HG03521 (cell line): ENCODE measurements around the gene TRIM50.
"Not testable (repeated sequence)": the region's sequence is repeated elsewhere in the genome, so short reads cannot be mapped to it uniquely, and the experiment has no call there.

Experiments used
- ATAC-seq: cut with Tn5 transposase; IDR thresholded peaks from one replicate; pipeline ENCODE4 v1.9.1; 2021; ENCODE audit warnings: mild to moderate bottlenecking, moderate library complexity; ENCODE audit not compliant: unreplicated experiment

The TRIM50 gene

DNA sequence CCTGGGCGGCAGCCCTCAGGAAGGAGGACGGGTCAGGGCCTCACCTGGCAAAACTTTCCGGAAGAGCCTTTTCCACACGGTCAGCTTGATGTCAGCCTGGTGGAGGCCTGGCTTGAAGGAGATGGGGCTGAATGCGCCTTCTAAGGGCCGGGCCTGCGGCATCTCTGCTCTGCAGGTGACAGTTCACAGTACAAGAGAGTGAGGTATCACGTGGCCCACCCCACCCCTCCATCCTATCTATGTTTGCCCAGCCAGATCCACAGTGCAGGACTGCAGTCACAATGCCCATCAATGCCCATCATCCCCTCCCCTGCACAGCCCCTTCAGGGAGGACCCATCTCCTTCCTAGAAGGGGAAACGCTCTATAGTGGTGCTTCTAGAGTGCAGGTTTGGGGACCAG is 11.4 kb downstream of the TRIM50 start:
- ATAC-seq, result no peak

DNA sequence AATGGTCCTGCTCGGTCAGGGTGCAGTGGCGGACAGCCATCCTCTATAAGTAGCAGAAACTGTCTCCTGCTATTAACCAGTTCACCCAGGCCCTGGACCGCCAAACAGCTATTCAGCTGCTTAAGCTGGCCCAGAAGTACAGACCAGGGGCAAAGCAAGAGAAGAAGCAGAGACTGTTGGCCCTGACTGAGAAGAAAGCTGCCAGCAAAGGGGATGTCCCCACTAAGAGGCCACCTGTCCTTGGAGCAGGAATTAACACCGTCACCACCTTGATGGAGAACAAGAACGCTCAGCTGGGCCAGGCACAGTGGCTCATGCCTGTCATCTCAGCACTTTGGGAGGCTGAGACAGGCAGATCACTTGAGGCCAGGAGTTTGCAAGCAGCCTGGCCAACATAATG is 13.6 kb downstream of the TRIM50 start:
- no peak for ATAC-seq

DNA sequence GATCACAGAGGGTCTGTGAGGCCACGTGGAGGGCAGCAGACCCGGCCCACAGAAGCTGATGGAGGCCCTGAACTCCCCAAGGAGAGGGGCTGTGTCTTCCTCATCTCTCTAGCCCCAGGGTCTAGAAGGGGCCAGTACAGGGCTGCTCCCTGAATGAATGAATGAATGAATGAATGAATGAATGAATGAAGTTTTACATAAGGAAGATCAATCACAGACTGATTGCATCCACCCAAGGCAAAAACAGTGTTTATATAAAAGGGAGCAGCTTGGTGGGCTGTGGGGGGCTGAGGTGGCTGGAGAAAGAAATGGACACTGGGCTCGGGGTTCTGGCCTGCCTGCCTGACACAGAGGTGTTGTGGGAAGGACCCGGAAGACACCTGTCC is 14.4 kb downstream of the TRIM50 start:
- no peak for ATAC-seq

DNA sequence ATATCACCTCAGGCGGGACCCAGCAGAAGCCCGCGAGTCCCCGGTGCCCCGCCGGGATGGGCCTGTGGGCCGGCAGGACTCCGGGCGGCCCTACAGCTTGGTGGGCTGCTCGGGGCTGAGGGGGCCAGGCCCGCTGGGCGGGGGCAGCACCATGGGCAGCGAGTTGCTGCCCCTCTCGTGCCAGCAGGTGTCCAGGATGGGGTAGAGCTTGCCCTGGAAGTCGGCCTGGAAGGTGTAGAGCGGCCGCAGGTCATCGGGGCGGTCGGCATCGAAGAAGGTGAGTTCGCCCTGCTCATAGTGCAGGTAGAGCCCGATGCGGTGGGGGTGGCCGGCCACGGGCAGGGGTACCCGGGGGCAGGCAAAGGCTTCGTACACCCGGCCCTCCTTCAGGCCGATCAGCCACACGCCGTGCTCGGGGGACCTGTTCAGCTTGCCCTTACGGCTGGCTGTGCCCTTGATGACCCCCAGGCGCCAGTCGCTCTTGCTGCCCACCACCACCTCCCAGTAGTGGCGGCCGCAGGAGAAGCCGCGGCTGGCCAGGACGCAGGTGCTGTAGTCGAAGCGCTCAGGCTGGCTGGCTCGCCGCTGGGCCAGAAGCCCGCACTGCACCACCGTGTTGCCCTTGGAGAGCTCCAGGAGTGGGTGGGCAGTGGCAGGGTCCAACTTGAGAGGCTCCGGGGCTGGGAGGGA is 14.9 kb downstream of the TRIM50 start:
- no peak for ATAC-seq

- ATAC-seq, result not testable (repeated sequence)
Observed at GRCh38 chr7:73311421-73311820, 16.5 kb downstream of the TRIM50 start.

DNA sequence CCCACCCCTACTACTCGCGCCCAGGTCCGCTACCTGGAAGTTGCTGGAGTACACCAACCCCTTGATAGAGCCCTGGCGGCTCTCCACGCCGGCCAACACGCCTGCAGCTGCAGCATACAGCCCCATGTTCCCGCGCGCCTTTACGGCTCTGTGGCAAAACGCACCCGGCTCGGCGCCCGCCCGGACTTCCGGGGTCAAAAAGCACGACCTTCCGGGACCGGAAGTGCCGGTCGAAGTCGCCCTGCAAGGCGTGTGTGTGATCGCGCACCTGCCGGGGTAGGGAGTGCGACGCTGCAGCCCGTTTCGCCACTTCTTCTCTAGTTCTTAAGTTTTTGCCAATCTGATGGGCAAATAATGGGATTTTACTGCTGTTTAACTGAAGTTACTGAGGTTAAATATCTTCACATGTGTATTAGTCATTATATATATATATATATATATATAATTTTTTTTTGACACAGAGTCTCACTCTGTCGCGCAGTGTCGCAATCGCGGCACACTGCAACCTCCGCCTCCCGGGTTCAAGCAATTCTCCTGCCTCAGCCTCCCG is 19.1 kb downstream of the TRIM50 start, which contains the start of gene NSUN5:
TSS of gene NSUN5 (minus strand) at position 162 of the 550 bp plus-strand sequence. CDS start at position 126, 36 bp downstream.
- peak; percentile 84 for ATAC-seq

GRCh38 chr7:73308074-73308664 is 19.7 kb downstream of the TRIM50 start:
- ATAC-seq, result peak; percentile 27

- no peak for ATAC-seq
Observed at GRCh38 chr7:73307436-73307835, 20.4 kb downstream of the TRIM50 start.

DNA sequence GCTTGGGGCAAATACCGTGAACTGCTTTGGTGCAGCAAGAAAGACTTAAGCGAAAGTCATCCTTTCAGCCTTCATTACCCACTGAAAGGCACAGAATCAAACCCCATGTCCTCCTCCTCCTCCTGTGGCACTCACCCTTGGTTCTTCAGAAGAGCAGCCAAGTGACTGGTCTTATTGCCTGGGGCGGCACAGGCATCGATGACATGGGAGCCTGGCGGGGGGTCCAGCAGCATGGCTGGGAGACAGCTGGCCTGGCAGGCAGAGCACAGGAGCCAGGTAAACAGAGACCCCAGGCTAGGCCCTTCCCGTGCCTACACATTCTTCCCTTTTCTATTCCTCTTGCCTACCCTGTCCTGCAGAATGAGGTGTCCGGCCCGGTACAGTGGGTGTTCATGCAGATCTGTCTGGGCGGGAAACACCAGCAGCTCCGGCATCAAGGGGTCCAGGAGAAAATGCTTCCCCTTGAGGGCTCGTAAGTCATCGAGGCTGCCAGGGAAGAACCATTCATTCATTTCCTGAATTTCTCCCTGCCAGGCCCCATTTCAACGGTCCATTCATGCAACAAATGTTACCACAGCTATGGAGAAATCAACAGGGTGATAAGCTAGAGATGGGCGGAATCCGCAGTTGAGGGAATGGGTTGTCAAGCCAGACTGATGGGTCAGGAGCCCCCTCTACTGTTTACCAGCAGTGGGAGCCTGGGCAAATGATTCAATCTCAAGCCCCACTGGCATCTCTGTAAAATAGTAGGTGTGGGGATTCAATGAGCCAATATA is 23.1 kb downstream of the TRIM50 start:
- ATAC-seq, result not testable (repeated sequence)

- ATAC-seq, result no peak
Observed at GRCh38 chr7:73304071-73304470, 23.8 kb downstream of the TRIM50 start.

DNA sequence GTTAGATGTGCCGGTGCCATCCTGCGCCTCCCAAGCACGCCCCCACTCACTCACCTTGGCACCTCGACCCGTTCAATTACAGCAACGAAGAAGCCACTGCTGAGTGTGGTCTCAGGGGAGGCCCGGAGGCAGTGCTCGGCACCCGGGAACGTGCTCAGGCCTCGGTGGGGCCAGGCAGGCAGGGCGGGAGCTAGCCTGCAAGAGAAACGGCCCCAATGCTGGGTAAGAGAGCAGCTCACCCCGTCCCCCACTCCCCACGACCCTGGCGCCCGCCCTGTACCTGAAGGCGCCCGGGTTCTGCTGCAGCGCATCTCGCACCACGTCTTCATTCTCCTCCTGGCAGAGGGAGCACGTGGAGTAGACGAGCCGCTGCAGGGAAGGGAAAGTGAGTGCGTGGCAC is 24.3 kb downstream of the TRIM50 start:
- ATAC-seq, result no peak

DNA sequence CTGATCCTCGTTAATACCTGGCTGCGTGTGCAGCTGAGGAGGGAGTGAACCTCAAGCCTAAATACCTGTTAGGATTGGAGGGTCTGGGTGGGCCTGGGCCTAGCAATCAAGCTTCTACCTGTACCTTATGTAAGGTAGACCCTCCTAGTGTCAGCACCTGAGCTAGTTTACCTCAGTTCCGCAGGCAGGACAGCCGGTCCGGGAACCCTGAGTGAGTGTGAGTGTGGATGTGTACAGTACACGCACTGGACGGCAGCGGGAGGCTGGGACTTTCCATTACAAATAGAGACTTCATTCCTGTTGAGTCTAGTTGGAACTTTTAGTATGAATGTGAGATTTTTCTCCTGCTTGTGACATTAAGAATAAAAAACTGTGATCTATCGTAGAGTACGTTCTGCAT is 25.0 kb downstream of the TRIM50 start:
- ATAC-seq, result not testable (repeated sequence)

DNA sequence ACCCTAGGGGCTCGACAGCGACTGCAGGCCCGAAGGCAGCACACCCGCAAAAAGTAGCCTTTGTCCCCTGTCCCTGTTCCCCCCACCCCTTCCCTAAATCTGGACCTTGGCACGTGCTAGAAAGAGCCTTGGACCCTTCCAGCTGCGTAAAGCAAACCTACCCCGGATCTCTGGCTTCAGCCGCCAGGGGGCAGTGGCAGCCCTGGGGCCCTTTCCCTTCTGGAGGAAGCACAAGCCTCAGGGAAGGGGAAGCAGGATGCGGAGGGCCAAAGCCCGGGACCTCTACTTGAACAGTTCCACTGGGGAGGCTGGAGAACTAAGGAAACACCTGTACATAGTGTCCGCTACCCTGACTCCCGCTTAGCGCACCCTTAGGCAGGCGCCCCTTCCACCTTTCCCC is 26.8 kb downstream of the TRIM50 start:
- not testable (repeated sequence) for ATAC-seq

DNA sequence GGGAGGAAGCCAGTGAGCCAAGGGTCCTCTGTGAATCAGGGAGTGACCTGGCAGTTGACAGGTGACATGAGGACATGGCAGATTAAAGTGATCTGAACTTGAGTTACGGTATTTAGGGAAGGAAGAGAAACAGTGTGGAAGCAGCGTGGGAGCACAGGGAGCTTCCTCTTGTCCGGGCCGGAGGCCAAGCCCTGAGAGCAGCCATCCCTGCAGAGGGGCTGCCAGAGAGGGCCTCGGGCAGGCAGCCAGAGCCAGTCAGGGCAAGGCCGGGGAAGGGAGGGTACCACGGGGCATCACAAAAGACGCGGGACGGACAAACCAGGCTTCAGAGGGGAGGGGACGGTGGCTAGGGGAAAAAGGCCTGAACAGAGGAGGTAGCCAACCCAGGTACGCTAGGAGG is 28.1 kb downstream of the TRIM50 start:
- ATAC-seq, result not testable (repeated sequence)

DNA sequence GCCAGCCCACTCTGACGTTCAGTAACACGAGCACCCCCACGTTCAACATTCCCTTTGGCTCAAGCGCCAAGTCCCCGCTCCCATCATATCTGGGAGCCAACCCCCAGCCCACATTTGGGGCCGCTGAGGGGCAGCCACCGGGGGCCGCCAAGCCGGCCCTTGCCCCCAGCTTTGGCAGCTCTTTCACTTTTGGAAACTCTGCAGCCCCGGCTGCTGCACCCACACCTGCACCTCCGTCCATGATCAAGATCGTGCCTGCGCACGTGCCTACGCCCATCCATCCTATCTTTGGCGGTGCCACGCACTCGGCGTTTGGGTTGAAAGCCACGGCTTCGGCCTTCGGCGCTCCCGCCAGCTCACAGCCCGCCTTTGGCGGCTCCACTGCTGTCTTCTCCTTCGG is 30.2 kb downstream of the TRIM50 start:
- not testable (repeated sequence) for ATAC-seq

DNA sequence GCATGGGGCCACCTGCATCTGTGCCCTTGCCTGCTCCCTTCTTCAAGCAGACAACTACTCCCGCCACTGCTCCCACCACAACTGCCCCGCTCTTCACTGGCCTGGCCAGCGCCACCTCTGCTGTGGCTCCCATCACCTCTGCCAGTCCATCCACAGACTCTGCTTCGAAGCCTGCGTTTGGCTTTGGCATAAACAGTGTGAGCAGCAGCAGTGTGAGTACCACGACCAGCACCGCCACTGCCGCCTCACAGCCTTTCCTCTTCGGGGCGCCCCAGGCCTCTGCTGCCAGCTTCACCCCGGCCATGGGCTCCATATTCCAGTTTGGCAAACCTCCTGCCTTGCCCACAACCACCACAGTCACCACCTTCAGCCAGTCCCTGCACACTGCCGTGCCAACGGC is 30.6 kb downstream of the TRIM50 start:
- ATAC-seq, result not testable (repeated sequence)

- not testable (repeated sequence) for ATAC-seq
Observed at GRCh38 chr7:73277210-73277609, 50.7 kb downstream of the TRIM50 start.

DNA sequence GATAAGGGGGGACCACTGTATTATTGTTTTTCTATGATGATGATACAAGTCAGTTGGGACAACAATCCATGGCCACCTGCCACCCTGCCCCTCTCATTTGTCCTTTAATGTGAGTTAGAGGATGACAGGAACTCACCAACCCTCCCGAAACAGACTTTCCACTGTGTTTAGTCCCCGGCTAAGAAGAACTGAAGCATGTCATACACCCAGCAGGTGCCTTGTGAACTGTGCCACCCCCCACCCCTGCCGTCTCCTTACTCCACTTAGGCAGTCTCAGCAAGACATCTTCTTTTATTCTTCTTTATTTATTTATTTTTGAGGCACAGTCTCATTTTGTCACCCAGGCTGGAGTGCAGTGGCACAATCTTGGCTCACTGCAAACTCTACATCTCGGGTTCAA is 60.1 kb downstream of the TRIM50 start:
- not testable (repeated sequence) for ATAC-seq

- peak; percentile 81 for ATAC-seq
Observed at GRCh38 chr7:73266719-73267368, 61.0 kb downstream of the TRIM50 start.
